Measurements from ENCODE around the gene RIIAD1. TPM values are rescaled to one million over a fixed set of nuclear protein-coding genes. Genes with fewer than 3 reads are reported as not detected.
"Not testable (repeated sequence)": the region's sequence is repeated elsewhere in the genome, so short reads cannot be mapped to it uniquely, and the experiment has no call there.

The RIIAD1 gene
- 1 to 10 TPM; 2.1 to 5.2 TPM for total RNA-seq
- 1 to 10 TPM; 8.0 to 8.6 TPM for polyA plus RNA-seq (ENCODE audit: insufficient read length in 2 of 2)
- long read RNA-seq, donor 1, partial matches to known transcripts, result 7 of 11 reads
- long read RNA-seq, donor 1, other reads (novel, unspliced or antisense), result 0 of 11 reads
- long read RNA-seq, donor 2, partial matches to known transcripts, result 0 of 5 reads
- long read RNA-seq, donor 2, other reads (novel, unspliced or antisense), result 0 of 5 reads
- long read RNA-seq, donor 3, partial matches to known transcripts, result 0 of 1 reads
- long read RNA-seq, donor 3, other reads (novel, unspliced or antisense), result 0 of 1 reads
- long read RNA-seq, donor 4, partial matches to known transcripts, result 0 of 1 reads
- long read RNA-seq, donor 4, other reads (novel, unspliced or antisense), result 0 of 1 reads

GRCh38 chr1:151720974-151721787, at the start of gene RIIAD1:
TSS of gene RIIAD1 (plus strand) at chr1:151721522. CDS start at chr1:151721537, 15 bp downstream.
- Histone ChIP-seq H3K27me3 (ENCODE audit: control insufficient read depth, insufficient read depth, low read length) (peaks cover 18% of the 10 kb centered on the region), H3K4me1 (ENCODE audit: control insufficient read depth, insufficient read depth, low read length) (peaks cover 30% of the 10 kb centered on the region), H3K36me3 (ENCODE audit: control insufficient read depth, insufficient read depth, low read length) (no peaks in the 10 kb centered on the region), H3K4me3 (ENCODE audit: low read depth, low read length) (peak within 1 kb of the TSS; percentile 44), H3K9me3 (ENCODE audit: control insufficient read depth, insufficient read depth, low read length) (no peaks in the 10 kb centered on the region), H3K27ac (ENCODE audit: low read depth, low read length) (peak within 1 kb of the TSS; percentile 45)
- peak in 2 of 6 donors; percentile 76 to 85 for DNase-seq (ENCODE audit: low read depth in 4 of 6, low spot score in 6 of 6)
- WGBS (ENCODE audit: insufficient coverage), result 1% methylated on average over 38 of the region's 44 CpGs

- no peaks in the 10 kb centered on the region for H3K9me3 ChIP-seq (ENCODE audit: control insufficient read depth, insufficient read depth, low read length)
- no peak overlapping the region for H3K4me3 ChIP-seq (ENCODE audit: low read depth, low read length)
- no peak overlapping the region for H3K27ac ChIP-seq (ENCODE audit: low read depth, low read length)
- no peak for DNase-seq (ENCODE audit: low read depth in 4 of 6, low spot score in 6 of 6)
- H3K36me3 ChIP-seq (ENCODE audit: control insufficient read depth, insufficient read depth, low read length), result peaks cover 7% of the 10 kb centered on the region
- no peaks in the 10 kb centered on the region for H3K4me1 ChIP-seq (ENCODE audit: control insufficient read depth, insufficient read depth, low read length)
- no peaks in the 10 kb centered on the region for H3K27me3 ChIP-seq (ENCODE audit: control insufficient read depth, insufficient read depth, low read length)
- no CpG with 5 or more reads among the region's 1 CpG for WGBS (ENCODE audit: insufficient coverage)
Measured at GRCh38 chr1:151673407-151673806, 47.9 kb upstream of the RIIAD1 start.

GRCh38 chr1:151680391-151680790, 40.9 kb upstream of the RIIAD1 start:
- peaks cover 13% of the 10 kb centered on the region for H3K36me3 ChIP-seq (ENCODE audit: control insufficient read depth, insufficient read depth, low read length)
- WGBS (ENCODE audit: insufficient coverage), result no CpG with 5 or more reads among the region's 4 CpGs
- H3K4me3 ChIP-seq (ENCODE audit: low read depth, low read length), result no peak overlapping the region
- H3K27me3 ChIP-seq (ENCODE audit: control insufficient read depth, insufficient read depth, low read length), result no peaks in the 10 kb centered on the region
- H3K27ac ChIP-seq (ENCODE audit: low read depth, low read length), result no peak overlapping the region
- no peaks in the 10 kb centered on the region for H3K4me1 ChIP-seq (ENCODE audit: control insufficient read depth, insufficient read depth, low read length)
- no peak for DNase-seq (ENCODE audit: low read depth in 4 of 6, low spot score in 6 of 6)
- no peaks in the 10 kb centered on the region for H3K9me3 ChIP-seq (ENCODE audit: control insufficient read depth, insufficient read depth, low read length)

- WGBS (ENCODE audit: insufficient coverage), result no CpG with 5 or more reads among the region's 3 CpGs
- H3K27me3 ChIP-seq (ENCODE audit: control insufficient read depth, insufficient read depth, low read length), result no peaks in the 10 kb centered on the region
- H3K27ac ChIP-seq (ENCODE audit: low read depth, low read length), result no peak overlapping the region
- peaks cover 15% of the 10 kb centered on the region for H3K36me3 ChIP-seq (ENCODE audit: control insufficient read depth, insufficient read depth, low read length)
- no peak for DNase-seq (ENCODE audit: low read depth in 4 of 6, low spot score in 6 of 6)
- H3K4me1 ChIP-seq (ENCODE audit: control insufficient read depth, insufficient read depth, low read length), result no peaks in the 10 kb centered on the region
- no peaks in the 10 kb centered on the region for H3K9me3 ChIP-seq (ENCODE audit: control insufficient read depth, insufficient read depth, low read length)
- no peak overlapping the region for H3K4me3 ChIP-seq (ENCODE audit: low read depth, low read length)
Measured at GRCh38 chr1:151680826-151681225, 40.5 kb upstream of the RIIAD1 start.

GRCh38 chr1:151681923-151682322, 39.4 kb upstream of the RIIAD1 start:
- Histone ChIP-seq H3K4me1 (ENCODE audit: control insufficient read depth, insufficient read depth, low read length) (no peaks in the 10 kb centered on the region), H3K27ac (ENCODE audit: low read depth, low read length) (no peak overlapping the region), H3K4me3 (ENCODE audit: low read depth, low read length) (no peak overlapping the region), H3K27me3 (ENCODE audit: control insufficient read depth, insufficient read depth, low read length) (no peaks in the 10 kb centered on the region), H3K36me3 (ENCODE audit: control insufficient read depth, insufficient read depth, low read length) (peaks cover 15% of the 10 kb centered on the region), H3K9me3 (ENCODE audit: control insufficient read depth, insufficient read depth, low read length) (no peaks in the 10 kb centered on the region)
- no peak for DNase-seq (ENCODE audit: low read depth in 4 of 6, low spot score in 6 of 6)
- WGBS (ENCODE audit: insufficient coverage), result no CpG with 5 or more reads among the region's 2 CpGs

- not testable (repeated sequence) for DNase-seq (ENCODE audit: low read depth in 4 of 6, low spot score in 6 of 6); H3K4me1 ChIP-seq (ENCODE audit: control insufficient read depth, insufficient read depth, low read length); H3K27me3 ChIP-seq (ENCODE audit: control insufficient read depth, insufficient read depth, low read length); H3K4me3 ChIP-seq (ENCODE audit: low read depth, low read length); H3K9me3 ChIP-seq (ENCODE audit: control insufficient read depth, insufficient read depth, low read length); H3K27ac ChIP-seq (ENCODE audit: low read depth, low read length)
- peaks cover 17% of the 10 kb centered on the region for H3K36me3 ChIP-seq (ENCODE audit: control insufficient read depth, insufficient read depth, low read length)
- 100% methylated on average over 3 of the region's 7 CpGs for WGBS (ENCODE audit: insufficient coverage)
Measured at GRCh38 chr1:151682901-151683300, 38.4 kb upstream of the RIIAD1 start.

- no CpG with 5 or more reads among the region's 2 CpGs for WGBS (ENCODE audit: insufficient coverage)
- H3K4me1 ChIP-seq (ENCODE audit: control insufficient read depth, insufficient read depth, low read length), result no peaks in the 10 kb centered on the region
- no peaks in the 10 kb centered on the region for H3K9me3 ChIP-seq (ENCODE audit: control insufficient read depth, insufficient read depth, low read length)
- peak in 1 of 6 donors; percentile 21 for DNase-seq (ENCODE audit: low read depth in 4 of 6, low spot score in 6 of 6)
- H3K27me3 ChIP-seq (ENCODE audit: control insufficient read depth, insufficient read depth, low read length), result no peaks in the 10 kb centered on the region
- no peak overlapping the region for H3K4me3 ChIP-seq (ENCODE audit: low read depth, low read length)
- H3K36me3 ChIP-seq (ENCODE audit: control insufficient read depth, insufficient read depth, low read length), result peaks cover 17% of the 10 kb centered on the region
- H3K27ac ChIP-seq (ENCODE audit: low read depth, low read length), result no peak overlapping the region
Measured at GRCh38 chr1:151684128-151684527, 37.2 kb upstream of the RIIAD1 start.

GRCh38 chr1:151686561-151686960, 34.8 kb upstream of the RIIAD1 start:
- H3K4me3 ChIP-seq (ENCODE audit: low read depth, low read length), result no peak overlapping the region
- no peak overlapping the region for H3K27ac ChIP-seq (ENCODE audit: low read depth, low read length)
- WGBS (ENCODE audit: insufficient coverage), result no CpG with 5 or more reads among the region's 2 CpGs
- peaks cover 14% of the 10 kb centered on the region for H3K36me3 ChIP-seq (ENCODE audit: control insufficient read depth, insufficient read depth, low read length)
- no peak for DNase-seq (ENCODE audit: low read depth in 4 of 6, low spot score in 6 of 6)
- no peaks in the 10 kb centered on the region for H3K27me3 ChIP-seq (ENCODE audit: control insufficient read depth, insufficient read depth, low read length)
- H3K9me3 ChIP-seq (ENCODE audit: control insufficient read depth, insufficient read depth, low read length), result no peaks in the 10 kb centered on the region
- no peaks in the 10 kb centered on the region for H3K4me1 ChIP-seq (ENCODE audit: control insufficient read depth, insufficient read depth, low read length)

GRCh38 chr1:151689494-151689893, 31.8 kb upstream of the RIIAD1 start:
- Histone ChIP-seq H3K27me3 (ENCODE audit: control insufficient read depth, insufficient read depth, low read length) (no peaks in the 10 kb centered on the region), H3K27ac (ENCODE audit: low read depth, low read length) (no peak overlapping the region), H3K36me3 (ENCODE audit: control insufficient read depth, insufficient read depth, low read length) (peaks cover 20% of the 10 kb centered on the region), H3K4me3 (ENCODE audit: low read depth, low read length) (no peak overlapping the region), H3K9me3 (ENCODE audit: control insufficient read depth, insufficient read depth, low read length) (no peaks in the 10 kb centered on the region), H3K4me1 (ENCODE audit: control insufficient read depth, insufficient read depth, low read length) (no peaks in the 10 kb centered on the region)
- 100% methylated on average over 1 of the region's 4 CpGs for WGBS (ENCODE audit: insufficient coverage)
- DNase-seq (ENCODE audit: low read depth in 4 of 6, low spot score in 6 of 6), result no peak

All from spinal cord (tissue), 10 donors.